Urinary bladder (tissue), 4 donors: Measurements from ENCODE around the gene UHRF1. TPM values are rescaled to one million over a fixed set of nuclear protein-coding genes. Genes with fewer than 3 reads are reported as not detected.

ENCODE experiments used
- DNase-seq: peaks from one replicate; pipeline ENCODE4 v3.0.0-alpha.2; 2015; ENCODE audit errors: extremely low spot score
- H3K27ac ChIP-seq: one replicate; pipeline ENCODE4 v1.5.1; 2013; ENCODE audit warnings: low read depth, mild to moderate bottlenecking, moderate library complexity
- H3K36me3 ChIP-seq: one replicate; pipeline ENCODE4 v1.6.1; 2013; ENCODE audit warnings: mild to moderate bottlenecking, moderate library complexity; ENCODE audit not compliant: insufficient read depth
- H3K4me1 ChIP-seq: one replicate; pipeline ENCODE4 v1.6.1; 2013; ENCODE audit warnings: mild to moderate bottlenecking, moderate library complexity; ENCODE audit not compliant: insufficient read depth
- H3K4me3 ChIP-seq: one replicate; pipeline ENCODE4 v1.5.1; 2013; ENCODE audit warnings: low read depth, low read length
- WGBS: extraction: QIAGEN DNeasy Blood & Tissue Kit; methylation state at CpG from one replicate; pipeline ENCODE4 v1.1.7; 2013; 5-methylcytosine and 5-hydroxymethylcytosine counted together
- polyA plus RNA-seq: library from polyadenylated mRNA; stranded (reverse); fragments of 200-250 nt; gene quantifications from one replicate; pipeline ENCODE4 v1.2.3, GENCODE V29; 2013
- total RNA-seq: library from RNA; depleted of rRNA; stranded (reverse); fragments of >200 nt; gene quantifications from one replicate; pipeline ENCODE4 v1.2.3, GENCODE V29; 2014
- donor health status: healthy with polysubstance abuse.
- donor health status: healthy.

UHRF1 gene
- total and polyA plus RNA-seq, 2 donors: 0.57 to 8.5 TPM

- no peaks in the 10 kb centered on the region for H3K36me3 ChIP-seq
- H3K4me1 ChIP-seq: no peaks in the 10 kb centered on the region
- no peak for DNase-seq
- H3K4me3 ChIP-seq: no peak overlapping the region
- WGBS: 95% methylated on average over 6 of the region's 6 CpGs
- no peak overlapping the region for H3K27ac ChIP-seq
Measured at GRCh38 chr19:4965061-4965460, 55.8 kb downstream of the UHRF1 start.

GRCh38 chr19:4966591-4966990 lies 57.3 kb downstream of the UHRF1 start:
- DNase-seq: no peak
- WGBS: 83% methylated on average over 6 of the region's 6 CpGs
- H3K4me1 ChIP-seq: no peaks in the 10 kb centered on the region
- no peaks in the 10 kb centered on the region for H3K36me3 ChIP-seq
- no peak overlapping the region for H3K27ac ChIP-seq
- H3K4me3 ChIP-seq: no peak overlapping the region

GRCh38 chr19:4967738-4968461 lies 58.6 kb downstream of the UHRF1 start:
- no peak overlapping the region for H3K27ac ChIP-seq
- no peaks in the 10 kb centered on the region for H3K36me3 ChIP-seq
- H3K4me1 ChIP-seq: no peaks in the 10 kb centered on the region
- 73% methylated on average over 16 of the region's 16 CpGs for WGBS
- H3K4me3 ChIP-seq: no peak overlapping the region
- no peak for DNase-seq

- Histone ChIP-seq H3K27ac (peak within 1 kb of the TSS; percentile 60), H3K4me3 (peak within 1 kb of the TSS; percentile 87), H3K36me3 (no peaks in the 10 kb centered on the region), H3K4me1 (no peaks in the 10 kb centered on the region)
- under 1% methylated on average over 96 of the region's 96 CpGs for WGBS
- peak; percentile 93 for DNase-seq
Measured at GRCh38 chr19:4968462-4969291, 59.4 kb downstream of the UHRF1 start, which contains the start of gene KDM4B. Gene KDM4B, plus strand, starts transcription at chr19:4969113. Its CDS starts 63,778 bp downstream, at chr19:5032891.

GRCh38 chr19:4969292-4969771 lies 60.0 kb downstream of the UHRF1 start:
- Histone ChIP-seq H3K4me3 (peak overlapping the region; percentile 87), H3K4me1 (no peaks in the 10 kb centered on the region), H3K36me3 (no peaks in the 10 kb centered on the region), H3K27ac (peak overlapping the region; percentile 60)
- WGBS: under 1% methylated on average over 54 of the region's 54 CpGs
- DNase-seq: no peak

GRCh38 chr19:4969772-4970531 lies 60.7 kb downstream of the UHRF1 start:
- Histone ChIP-seq H3K36me3 (no peaks in the 10 kb centered on the region), H3K4me1 (no peaks in the 10 kb centered on the region), H3K4me3 (peak overlapping the region; percentile 87), H3K27ac (no peak overlapping the region)
- 4% methylated on average over 25 of the region's 25 CpGs for WGBS
- DNase-seq: no peak

GRCh38 chr19:4970558-4971423 lies 61.5 kb downstream of the UHRF1 start:
- H3K27ac ChIP-seq: no peak overlapping the region
- whole genome bisulfite sequencing: 18% methylated on average over 31 of the region's 31 CpGs

GRCh38 chr19:4971424-4971793 lies 62.1 kb downstream of the UHRF1 start:
- DNase-seq: no peak
- 42% methylated on average over 10 of the region's 10 CpGs for WGBS
- no peaks in the 10 kb centered on the region for H3K4me1 ChIP-seq
- peak overlapping the region; percentile 27 for H3K4me3 ChIP-seq
- H3K27ac ChIP-seq: no peak overlapping the region
- H3K36me3 ChIP-seq: no peaks in the 10 kb centered on the region

More at GRCh38 chr19:4970558-4971423, 61.5 kb downstream of the UHRF1 start:
- H3K4me1 ChIP-seq: no peaks in the 10 kb centered on the region
- DNase-seq: no peak
- H3K4me3 ChIP-seq: peak overlapping the region; percentile 87
- no peaks in the 10 kb centered on the region for H3K36me3 ChIP-seq

GRCh38 chr19:4971816-4972495 lies 62.7 kb downstream of the UHRF1 start:
- no peak overlapping the region for H3K4me3 ChIP-seq
- DNase-seq: no peak
- no peaks in the 10 kb centered on the region for H3K4me1 ChIP-seq
- H3K27ac ChIP-seq: no peak overlapping the region
- H3K36me3 ChIP-seq: no peaks in the 10 kb centered on the region
- WGBS: 86% methylated on average over 19 of the region's 19 CpGs

- Histone ChIP-seq H3K36me3 (no peaks in the 10 kb centered on the region), H3K4me3 (no peak overlapping the region), H3K4me1 (no peaks in the 10 kb centered on the region), H3K27ac (no peak overlapping the region)
- DNase-seq: no peak
- whole genome bisulfite sequencing: 80% methylated on average over 12 of the region's 12 CpGs
Measured at GRCh38 chr19:4972509-4973230, 63.4 kb downstream of the UHRF1 start.

GRCh38 chr19:4974880-4975469 lies 65.7 kb downstream of the UHRF1 start:
- no peak overlapping the region for H3K27ac ChIP-seq
- 73% methylated on average over 14 of the region's 14 CpGs for WGBS
- H3K4me3 ChIP-seq: no peak overlapping the region
- no peak for DNase-seq
- no peaks in the 10 kb centered on the region for H3K36me3 ChIP-seq
- H3K4me1 ChIP-seq: no peaks in the 10 kb centered on the region
